Natural killer cell (primary cell): ENCODE measurements around the gene SLC12A7. TPM values are rescaled to one million over a fixed set of nuclear protein-coding genes. Genes with fewer than 3 reads are reported as not detected.

Experiments used
- ATAC-seq, 3 donors: fragments of 150-1000 bp in 2 of 3; fragments of 200-7000 bp in 1 of 3; cut with Tn5 transposase; 1 replicate in 1 of 3; 2 replicates in 2 of 3; pipeline ENCODE4 v1.10.0; 2021; ENCODE audit warnings: mild to moderate bottlenecking in 2 of 3, moderate library complexity in 2 of 3
- DNase-seq, 2 donors: peaks; one replicate each; pipeline versions ENCODE4 v3.0.0 to v3.0.0-alpha.2; 2013 to 2021; ENCODE audit warnings: mixed read lengths in 1 of 2
- H3K27ac ChIP-seq: one replicate; pipeline ENCODE4 v1.5.1; 2013; ENCODE audit warnings: mild to moderate bottlenecking, low read length
- H3K27me3 ChIP-seq: one replicate; pipeline ENCODE4 v1.6.1; 2013; ENCODE audit warnings: low read length; ENCODE audit not compliant: control insufficient read depth, insufficient read depth
- H3K36me3 ChIP-seq: one replicate; pipeline ENCODE4 v1.6.1; 2013; ENCODE audit warnings: low read length; ENCODE audit not compliant: control insufficient read depth, insufficient read depth
- H3K4me1 ChIP-seq: one replicate; pipeline ENCODE4 v1.6.1; 2013; ENCODE audit warnings: low read length; ENCODE audit not compliant: control insufficient read depth, insufficient read depth
- H3K4me3 ChIP-seq: one replicate; pipeline ENCODE4 v1.5.1; 2013; ENCODE audit warnings: low read length
- H3K9me3 ChIP-seq: one replicate; pipeline ENCODE4 v1.6.1; 2013; ENCODE audit warnings: low read length; ENCODE audit not compliant: control insufficient read depth, insufficient read depth
- H3K27ac Mint-ChIP-seq, 2 donors: one replicate each; pipeline ENCODE4 v1.8.0; 2022; ENCODE audit warnings: mild to moderate bottlenecking in 2 of 2, mixed read lengths in 2 of 2, moderate library complexity in 1 of 2
- H3K27me3 Mint-ChIP-seq, 2 donors: one replicate each; pipeline ENCODE4 v1.8.0; 2022; ENCODE audit warnings: low read depth in 2 of 2, mixed read lengths in 2 of 2
- H3K36me3 Mint-ChIP-seq: one replicate; pipeline ENCODE4 v1.8.0; 2022; ENCODE audit warnings: mixed read lengths
- H3K4me1 Mint-ChIP-seq, 2 donors: one replicate each; pipeline ENCODE4 v1.8.0; 2022; ENCODE audit warnings: mixed read lengths in 2 of 2
- H3K4me3 Mint-ChIP-seq: one replicate; pipeline ENCODE4 v1.8.0; 2022; ENCODE audit warnings: mild to moderate bottlenecking, moderate library complexity, mixed read lengths
- H3K9me3 Mint-ChIP-seq, 2 donors: one replicate each; pipeline ENCODE4 v1.8.0; 2022; ENCODE audit warnings: mixed read lengths in 2 of 2
- WGBS: methylation state at CpG from one replicate; pipeline ENCODE4 v1.1.7; 2013; ENCODE audit warnings: missing lambda C conversion rate; ENCODE audit not compliant: insufficient coverage; 5-methylcytosine and 5-hydroxymethylcytosine counted together
- intact Hi-C: fragments of 100-400 bp; cut with micrococcal nuclease; formaldehyde crosslinking; loops from one replicate; pipeline ENCODE4 v1.14.2; 2022
- total RNA-seq, 4 donors: library from RNA; stranded (reverse); fragments of 120-200 nt in 1 of 4; gene quantifications; one replicate each; pipeline versions ENCODE4 v1.2.3 to v1.2.4, GENCODE V29; 2013 to 2022
- TF ChIP-seq, protein P1 (sequence below): fragments of 200-600 bp; IDR thresholded peaks from one replicate; pipeline ENCODE4 v1.8.0; 2022; ENCODE audit warnings: antibody characterized with exemption

Gene SLC12A7
- total RNA-seq, 3 donors from 2014 or later (not counting 1 experiment from before 2014, with no cell fraction given) = 53.2 to 92.5 (median 81.3) TPM

DNA sequence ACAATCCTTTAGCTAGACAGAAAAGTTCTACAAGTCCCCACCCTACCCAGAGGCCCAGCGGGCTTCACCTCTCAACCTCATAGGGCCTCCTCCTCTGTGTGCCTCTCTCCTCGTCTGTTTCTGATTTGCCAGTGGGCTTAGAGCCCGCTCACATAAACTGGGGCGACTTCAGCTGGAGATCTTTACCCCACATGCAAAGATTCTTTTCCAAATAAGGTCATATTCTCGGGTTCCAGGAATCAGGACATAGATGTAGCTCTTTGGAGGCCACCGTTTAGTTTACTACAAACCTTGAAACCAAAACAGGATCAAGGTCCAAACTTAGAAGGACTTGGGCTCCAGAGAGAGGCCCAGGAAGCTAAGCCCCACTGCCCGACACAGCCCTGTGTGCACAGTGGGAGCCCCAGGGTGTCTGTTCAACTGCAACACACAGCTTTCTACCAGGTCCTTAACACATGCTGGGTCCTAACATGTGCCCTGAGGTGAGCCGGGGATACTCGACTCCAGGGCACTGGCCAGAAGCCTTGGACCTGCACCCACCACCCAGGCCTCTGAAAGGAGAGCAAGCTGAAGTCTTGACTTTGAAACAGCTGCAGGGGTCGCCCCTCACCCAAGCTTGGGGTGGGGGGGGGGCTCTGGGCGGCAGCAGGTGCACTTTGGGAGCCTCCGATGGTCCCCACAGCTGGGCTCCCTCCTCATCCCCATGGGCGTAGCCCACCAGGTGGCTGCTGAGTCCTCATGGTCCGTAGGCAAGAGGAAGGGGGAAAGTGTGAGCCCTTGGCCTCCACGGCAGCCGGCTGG, 26.8 kb upstream of the SLC12A7 start:
- H3K9me3 ChIP-seq = no peaks in the 10 kb centered on the region
- intact Hi-C loops = no loop called here
- DNase-seq = no peak

DNA sequence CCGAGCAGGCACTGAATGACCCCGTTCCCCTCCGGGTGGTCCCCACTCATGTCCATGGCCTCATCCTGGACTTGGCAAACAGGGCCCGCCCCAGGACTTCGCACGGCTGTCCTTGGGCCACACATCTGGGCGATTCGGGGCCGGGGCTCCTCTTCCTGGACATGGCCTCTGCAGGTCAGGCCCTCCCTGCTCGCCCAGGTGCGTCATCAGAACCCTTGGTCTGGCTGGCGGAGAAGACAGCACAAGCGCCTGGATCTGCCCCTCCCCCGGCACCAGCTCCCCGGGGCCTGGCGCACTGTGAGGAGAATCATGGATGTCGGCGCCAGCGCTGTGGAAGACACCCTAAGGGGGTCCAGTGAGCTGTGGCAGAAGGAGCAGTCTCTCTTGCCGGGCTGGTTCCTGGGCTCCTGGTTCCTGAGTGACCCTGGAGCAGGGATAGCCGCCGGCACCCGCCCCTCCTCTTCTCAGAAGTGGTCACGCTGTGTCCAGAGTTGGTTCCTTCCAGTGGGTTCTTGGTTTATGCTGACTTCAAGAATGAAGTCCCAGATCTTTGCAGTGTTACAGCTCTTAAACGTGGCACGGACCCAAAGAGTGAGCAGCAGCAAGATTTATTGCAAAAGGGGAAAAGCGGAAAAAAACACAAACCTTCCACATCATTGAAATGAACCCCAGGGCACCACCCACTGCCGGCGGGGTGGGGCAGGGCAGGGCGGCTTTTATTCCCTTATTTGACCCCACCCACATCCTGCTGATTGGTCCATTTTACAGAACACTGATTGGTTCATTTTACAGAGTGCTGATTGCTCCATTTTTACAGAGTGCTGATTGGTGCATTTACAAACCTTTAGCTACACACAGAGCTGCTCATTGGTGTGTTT, 25.9 kb upstream of the SLC12A7 start:
- H3K27ac ChIP-seq = no peak overlapping the region
- no peaks in the 10 kb centered on the region for H3K27me3 ChIP-seq
- WGBS = 73% methylated on average over 30 of the region's 30 CpGs
- H3K4me3 ChIP-seq = no peak overlapping the region
- no peaks in the 10 kb centered on the region for H3K9me3 ChIP-seq
- TF ChIP-seq, protein P1, sequence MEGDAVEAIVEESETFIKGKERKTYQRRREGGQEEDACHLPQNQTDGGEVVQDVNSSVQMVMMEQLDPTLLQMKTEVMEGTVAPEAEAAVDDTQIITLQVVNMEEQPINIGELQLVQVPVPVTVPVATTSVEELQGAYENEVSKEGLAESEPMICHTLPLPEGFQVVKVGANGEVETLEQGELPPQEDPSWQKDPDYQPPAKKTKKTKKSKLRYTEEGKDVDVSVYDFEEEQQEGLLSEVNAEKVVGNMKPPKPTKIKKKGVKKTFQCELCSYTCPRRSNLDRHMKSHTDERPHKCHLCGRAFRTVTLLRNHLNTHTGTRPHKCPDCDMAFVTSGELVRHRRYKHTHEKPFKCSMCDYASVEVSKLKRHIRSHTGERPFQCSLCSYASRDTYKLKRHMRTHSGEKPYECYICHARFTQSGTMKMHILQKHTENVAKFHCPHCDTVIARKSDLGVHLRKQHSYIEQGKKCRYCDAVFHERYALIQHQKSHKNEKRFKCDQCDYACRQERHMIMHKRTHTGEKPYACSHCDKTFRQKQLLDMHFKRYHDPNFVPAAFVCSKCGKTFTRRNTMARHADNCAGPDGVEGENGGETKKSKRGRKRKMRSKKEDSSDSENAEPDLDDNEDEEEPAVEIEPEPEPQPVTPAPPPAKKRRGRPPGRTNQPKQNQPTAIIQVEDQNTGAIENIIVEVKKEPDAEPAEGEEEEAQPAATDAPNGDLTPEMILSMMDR = no peak
- Mint-ChIP-seq H3K36me3 (no peaks in the 10 kb centered on the region), H3K4me3 (no peak overlapping the region), H3K27me3 (peaks cover 0 to 13% of the 10 kb centered on the region in 2 donors), H3K9me3 (no peaks in the 10 kb centered on the region), H3K27ac (no peak overlapping the region), H3K4me1 (peaks cover 0 to 27% of the 10 kb centered on the region in 2 donors)
- intact Hi-C loops = no loop called here
- no peak for DNase-seq
- ATAC-seq = no peak
- H3K36me3 ChIP-seq = no peaks in the 10 kb centered on the region
- H3K4me1 ChIP-seq = peaks cover 14% of the 10 kb centered on the region

More for the DNA sequence above, 26.8 kb upstream of the SLC12A7 start:
- H3K27ac ChIP-seq = no peak overlapping the region
- Mint-ChIP-seq H3K27me3 (peaks cover 0 to 13% of the 10 kb centered on the region in 2 donors), H3K27ac (no peak overlapping the region), H3K36me3 (no peaks in the 10 kb centered on the region), H3K4me3 (no peak overlapping the region), H3K9me3 (no peaks in the 10 kb centered on the region), H3K4me1 (peaks cover 0 to 27% of the 10 kb centered on the region in 2 donors)
- WGBS = 82% methylated on average over 16 of the region's 16 CpGs
- H3K36me3 ChIP-seq = no peaks in the 10 kb centered on the region
- H3K27me3 ChIP-seq = no peaks in the 10 kb centered on the region
- peaks cover 14% of the 10 kb centered on the region for H3K4me1 ChIP-seq
- ATAC-seq = no peak
- TF ChIP-seq, protein P1 = no peak
- no peak overlapping the region for H3K4me3 ChIP-seq

DNA sequence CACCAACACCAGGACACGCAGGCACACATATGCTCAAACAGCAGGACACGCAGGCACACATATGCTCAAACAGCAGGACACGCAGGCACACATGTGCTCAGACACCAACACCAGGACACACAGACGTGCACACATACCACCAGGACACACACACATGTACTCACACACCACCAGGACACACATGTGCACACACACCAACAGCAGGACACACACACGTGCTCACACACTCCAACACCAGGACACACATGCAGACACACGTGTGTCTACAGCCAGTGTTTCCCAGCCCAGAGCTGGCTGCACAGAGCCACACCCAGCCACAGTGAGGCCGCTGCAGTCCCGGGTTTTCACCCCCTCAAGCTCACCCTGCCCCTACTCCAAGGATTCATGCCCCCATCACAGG, 25.0 kb upstream of the SLC12A7 start:
- no peak overlapping the region for H3K4me3 ChIP-seq
- H3K27me3 Mint-ChIP-seq = peaks cover 0 to 9% of the 10 kb centered on the region in 2 donors
- DNase-seq = no peak
- H3K36me3 Mint-ChIP-seq = no peaks in the 10 kb centered on the region
- H3K4me3 Mint-ChIP-seq = no peak overlapping the region
- no peaks in the 10 kb centered on the region for H3K9me3 Mint-ChIP-seq
- ATAC-seq = no peak
- H3K36me3 ChIP-seq = no peaks in the 10 kb centered on the region
- H3K9me3 ChIP-seq = no peaks in the 10 kb centered on the region
- intact Hi-C loops = no loop called here
- no peak overlapping the region for H3K27ac ChIP-seq
- TF ChIP-seq, protein P1 = no peak
- no peaks in the 10 kb centered on the region for H3K27me3 ChIP-seq
- peaks cover 14% of the 10 kb centered on the region for H3K4me1 ChIP-seq
- H3K4me1 Mint-ChIP-seq = peaks cover 0 to 21% of the 10 kb centered on the region in 2 donors
- 88% methylated on average over 8 of the region's 8 CpGs for WGBS
- H3K27ac Mint-ChIP-seq = no peak overlapping the region
